Pons (tissue), 1 donor: ENCODE data around the gene SECISBP2.
"Not testable (repeated sequence)": the region's sequence is repeated elsewhere in the genome, so short reads cannot be mapped to it uniquely, and the experiment has no call there.

ENCODE experiments used
- DNase-seq: peaks from one replicate; pipeline ENCODE4 v3.0.0-alpha.2; 2016; ENCODE audit warnings: low spot score

SECISBP2 gene

GRCh38 chr9:89366711-89367110 lies 48.4 kb downstream of the SECISBP2 start:
- DNase-seq, result no peak

- no peak for DNase-seq
Observed at GRCh38 chr9:89367281-89367680, 49.0 kb downstream of the SECISBP2 start.

GRCh38 chr9:89367726-89368437 lies 49.6 kb downstream of the SECISBP2 start:
- no peak for DNase-seq

GRCh38 chr9:89368550-89368949 lies 50.2 kb downstream of the SECISBP2 start:
- DNase-seq, result no peak

- DNase-seq, result no peak
Observed at GRCh38 chr9:89368978-89369377, 50.7 kb downstream of the SECISBP2 start.

GRCh38 chr9:89370593-89370992 lies 52.3 kb downstream of the SECISBP2 start:
- DNase-seq, result no peak

GRCh38 chr9:89371791-89372190 lies 53.5 kb downstream of the SECISBP2 start:
- DNase-seq, result not testable (repeated sequence)

GRCh38 chr9:89372230-89372816 lies 54.0 kb downstream of the SECISBP2 start:
- DNase-seq, result no peak

- no peak for DNase-seq
Observed at GRCh38 chr9:89372979-89373378, 54.7 kb downstream of the SECISBP2 start.

- no peak for DNase-seq
Observed at GRCh38 chr9:89374176-89374575, 55.9 kb downstream of the SECISBP2 start.

- DNase-seq, result no peak
Observed at GRCh38 chr9:89375191-89375760, 57.0 kb downstream of the SECISBP2 start.

- DNase-seq, result no peak
Observed at GRCh38 chr9:89376286-89376685, 58.0 kb downstream of the SECISBP2 start.

GRCh38 chr9:89376741-89377351 lies 58.5 kb downstream of the SECISBP2 start:
- DNase-seq, result no peak

- no peak for DNase-seq
Observed at GRCh38 chr9:89377411-89377810, 59.1 kb downstream of the SECISBP2 start.

- DNase-seq, result no peak
Observed at GRCh38 chr9:89378541-89378940, 60.2 kb downstream of the SECISBP2 start.

GRCh38 chr9:89379031-89379430 lies 60.7 kb downstream of the SECISBP2 start:
- DNase-seq, result no peak

- peak; percentile 50 for DNase-seq
Observed at GRCh38 chr9:89379508-89380115, 61.3 kb downstream of the SECISBP2 start.

GRCh38 chr9:89380437-89381307 lies 62.4 kb downstream of the SECISBP2 start:
- no peak for DNase-seq

- DNase-seq, result no peak
Observed at GRCh38 chr9:89381308-89381609, 63.0 kb downstream of the SECISBP2 start.

- DNase-seq, result no peak
Observed at GRCh38 chr9:89382026-89382986, 64.0 kb downstream of the SECISBP2 start.
